GM21576 (cell line): Measurements from ENCODE around the gene CLDN18.

Experiments
- ATAC-seq: cut with Tn5 transposase; IDR thresholded peaks from one replicate; pipeline ENCODE4 v1.9.1; 2021; ENCODE audit warnings: mild to moderate bottlenecking, moderate library complexity; ENCODE audit not compliant: unreplicated experiment

CLDN18 gene

DNA sequence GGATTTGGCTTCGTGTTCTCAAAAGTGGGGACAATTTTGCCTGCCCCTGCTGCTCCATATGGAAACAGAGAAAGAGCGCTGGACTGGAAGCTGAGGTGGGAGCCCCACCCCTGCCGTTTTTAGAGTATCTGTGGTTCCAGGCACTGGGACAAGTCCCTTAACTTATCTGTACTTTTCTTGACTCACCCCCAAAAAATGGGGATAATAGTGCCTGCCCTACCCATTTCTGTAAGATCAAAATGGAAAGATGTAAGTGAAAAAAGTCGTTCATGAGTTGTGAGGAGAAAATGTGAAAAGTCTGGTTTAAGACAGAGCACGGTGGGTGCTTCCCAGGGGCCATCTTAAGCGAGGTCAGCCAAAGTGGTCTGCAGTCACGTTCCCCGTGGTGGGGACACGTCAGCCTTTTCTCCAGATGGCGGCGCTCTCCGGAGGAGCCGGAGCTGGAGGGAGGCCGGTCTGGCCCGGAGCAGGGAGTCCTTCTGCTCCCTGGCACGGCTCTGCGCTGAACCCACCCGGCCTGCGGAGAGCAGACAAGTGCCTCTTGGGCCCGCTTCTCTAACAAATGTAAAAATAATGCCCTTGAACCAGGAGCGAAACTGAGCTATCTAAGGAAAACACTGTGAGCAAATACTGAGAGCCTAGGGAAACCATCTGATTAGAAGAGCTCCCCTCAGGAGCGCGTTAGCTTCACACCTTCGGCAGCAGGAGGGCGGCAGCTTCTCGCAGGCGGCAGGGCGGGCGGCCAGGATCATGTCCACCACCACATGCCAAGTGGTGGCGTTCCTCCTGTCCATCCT is at the start of gene CLDN18:
TSS of gene CLDN18 (plus strand) at position 690 of the 797 bp plus-strand sequence. CDS start at position 751, 61 bp downstream.
- ATAC-seq = no peak

DNA sequence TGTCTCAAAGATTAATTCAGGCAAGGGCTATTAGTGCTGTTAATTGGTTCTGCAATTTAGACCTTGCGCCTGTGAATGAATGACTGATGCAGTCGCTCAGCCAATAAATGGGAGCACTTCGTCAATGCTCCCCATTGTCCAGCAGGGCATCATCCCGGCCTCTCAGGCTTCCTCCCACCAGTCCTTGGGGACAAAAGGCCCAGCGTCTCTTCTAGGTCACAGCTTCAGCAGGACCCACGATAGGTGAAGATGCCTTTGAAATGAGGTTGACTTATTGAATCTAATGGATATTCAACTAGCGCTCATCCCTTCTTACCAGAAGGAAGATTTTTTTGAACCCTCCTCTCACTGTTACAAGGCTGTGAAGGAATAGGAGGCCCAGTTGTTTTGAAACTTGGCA is 47.7 kb upstream of the CLDN18 start:
- ATAC-seq = no peak

DNA sequence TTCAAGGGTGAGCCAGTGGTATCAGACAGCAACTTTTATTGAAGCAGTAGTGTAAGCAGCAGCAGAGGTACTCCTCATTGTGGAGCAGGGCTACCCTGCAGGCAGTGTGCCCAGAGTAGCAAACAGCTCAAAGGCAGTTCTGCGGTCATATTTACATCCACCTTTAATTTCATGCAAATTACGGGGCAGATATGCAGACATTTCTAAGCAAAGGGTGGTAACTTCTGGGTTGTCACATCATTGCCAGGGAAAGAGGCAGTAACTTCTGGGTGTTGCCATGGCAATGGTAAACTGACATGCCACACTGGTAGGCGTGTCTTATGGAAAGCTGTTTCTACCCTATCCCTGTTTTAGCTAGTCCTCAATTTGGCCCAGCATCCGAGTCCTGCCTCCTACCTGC is 46.5 kb upstream of the CLDN18 start:
- ATAC-seq = no peak

DNA sequence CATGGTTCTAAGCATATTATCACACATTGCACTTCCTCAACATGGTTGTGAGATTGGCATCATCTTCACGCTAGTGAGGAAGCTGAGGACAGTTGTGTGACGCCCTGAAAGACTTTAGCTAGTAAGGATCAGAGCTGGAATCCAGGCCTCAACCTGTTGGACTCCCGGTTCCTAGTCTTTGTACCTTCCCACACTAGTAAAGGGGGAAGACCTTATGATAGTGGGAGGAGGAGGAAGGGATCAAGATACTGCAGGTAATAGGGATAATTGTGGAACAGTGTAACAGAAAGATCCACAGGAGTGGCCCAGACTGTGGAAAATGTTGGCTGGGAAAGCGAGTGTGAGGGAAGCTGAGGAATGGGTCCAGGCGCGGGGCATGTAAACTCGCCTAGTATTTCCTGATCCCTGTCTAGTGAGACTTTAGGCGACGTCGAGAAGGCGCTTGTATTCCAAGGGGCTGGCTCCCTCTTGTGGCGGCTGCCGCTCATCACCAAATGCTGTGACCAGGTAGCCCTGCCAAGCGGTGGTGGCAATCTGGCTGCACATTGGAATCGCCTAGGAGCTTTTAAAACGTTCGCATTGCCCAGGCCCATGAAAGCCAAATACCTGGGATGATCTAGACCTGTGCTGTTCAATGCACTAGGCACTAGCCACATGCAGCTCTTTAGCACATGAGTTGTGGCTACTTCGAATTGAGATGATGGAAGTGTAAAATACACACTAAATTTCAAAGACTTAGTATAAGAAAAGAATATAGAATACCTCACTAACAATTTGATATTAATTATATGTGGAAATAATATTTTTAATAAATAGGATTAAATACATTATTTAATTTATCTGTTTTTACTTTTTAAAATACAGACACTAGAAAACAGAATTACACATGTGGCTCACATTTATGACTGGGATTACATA is 38.8 kb upstream of the CLDN18 start:
- ATAC-seq = peak; percentile 78

DNA sequence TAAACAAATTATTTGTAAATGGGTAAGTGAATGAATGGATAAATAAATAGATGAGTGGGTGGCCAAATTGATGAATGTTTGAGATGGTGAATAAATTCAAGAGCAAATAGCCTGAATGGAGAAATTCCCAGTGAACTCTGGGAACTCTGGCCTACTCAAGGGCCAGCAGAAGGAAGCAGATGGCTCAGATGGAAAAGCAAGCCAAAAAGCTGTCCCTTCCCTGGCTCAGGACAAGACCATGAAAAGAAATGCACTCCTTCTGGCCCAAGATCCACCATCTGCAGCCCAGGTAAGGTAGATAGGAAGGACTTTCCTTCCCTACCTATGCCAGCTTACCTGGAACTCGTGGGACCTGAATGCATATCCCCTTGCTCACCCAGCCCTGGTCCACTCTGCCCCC is 37.6 kb upstream of the CLDN18 start:
- no peak for ATAC-seq

DNA sequence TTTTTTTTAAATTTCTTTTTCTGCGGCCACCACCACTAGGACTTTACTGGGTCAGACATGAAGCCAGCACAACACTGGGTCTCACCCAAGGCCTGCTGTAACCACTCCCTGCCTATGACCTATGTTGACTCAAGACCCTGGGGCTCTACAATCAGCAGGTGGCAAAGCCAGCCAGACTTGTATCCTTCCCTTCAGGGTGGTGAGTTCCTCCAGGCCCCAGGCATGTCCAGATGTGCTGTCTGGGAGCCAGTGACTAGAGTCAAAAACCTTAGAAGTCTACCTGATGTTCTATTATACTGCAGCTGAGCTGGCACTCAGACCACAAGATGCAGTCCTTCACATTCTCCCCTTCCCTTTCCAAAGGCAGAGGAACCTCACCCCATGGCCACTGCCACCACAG is 31.6 kb upstream of the CLDN18 start:
- ATAC-seq = no peak

DNA sequence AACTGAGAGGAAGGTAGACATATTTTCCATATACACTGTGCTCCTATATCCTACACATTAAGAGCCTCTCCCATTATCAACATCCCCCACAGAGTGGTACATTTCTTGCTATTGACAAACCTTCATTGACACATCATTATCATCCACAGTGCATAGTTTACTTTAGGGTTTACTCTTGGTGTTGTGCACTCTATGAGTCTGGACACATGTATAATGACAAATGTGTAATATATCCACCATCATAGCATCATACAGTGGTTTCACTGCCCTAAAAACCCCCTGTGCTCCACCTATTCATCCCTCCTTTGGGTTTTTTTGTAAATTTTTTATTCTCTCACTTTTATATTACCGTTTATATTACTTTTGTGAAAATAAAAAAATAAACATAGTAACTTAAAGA is 22.2 kb upstream of the CLDN18 start:
- ATAC-seq = no peak

DNA sequence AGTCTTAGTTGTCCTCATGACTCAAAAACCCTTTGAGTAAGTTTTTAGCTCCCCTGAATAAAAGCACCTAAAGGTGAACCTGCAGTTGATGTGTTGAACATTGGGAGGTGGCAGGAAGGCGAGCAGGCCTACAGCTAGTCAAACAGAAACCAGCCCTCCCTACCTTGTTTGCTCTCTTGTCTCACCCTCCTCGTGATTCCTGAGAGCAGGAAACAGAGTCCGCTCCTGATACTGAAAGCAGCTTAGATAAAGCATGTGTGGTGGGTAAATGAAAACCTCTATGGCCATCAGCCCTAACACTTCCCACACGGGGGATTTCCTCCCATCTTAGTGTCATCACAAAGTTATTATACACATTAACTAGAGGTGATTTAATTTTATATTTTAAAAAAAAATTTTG is 21.8 kb upstream of the CLDN18 start:
- ATAC-seq = peak; percentile 84

DNA sequence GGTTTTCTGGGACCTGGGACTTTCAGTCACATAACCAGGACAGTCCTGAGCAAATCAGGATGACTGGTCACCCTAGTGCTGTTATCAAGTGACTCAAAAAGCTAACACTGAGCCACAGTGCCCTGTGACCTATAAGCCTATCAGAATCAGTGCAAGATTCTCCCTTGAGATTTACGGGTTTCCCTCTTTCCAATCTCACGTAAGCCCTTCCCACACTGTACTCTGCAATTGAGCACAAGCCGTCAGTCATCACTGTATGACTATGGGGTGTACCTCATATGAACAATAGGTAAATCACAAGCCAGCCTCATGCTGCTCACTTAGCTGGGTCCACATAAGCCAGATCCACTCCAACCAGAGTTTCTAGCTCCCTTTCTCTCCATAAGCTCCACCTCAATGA is 21.0 kb upstream of the CLDN18 start:
- peak; percentile 57 for ATAC-seq

DNA sequence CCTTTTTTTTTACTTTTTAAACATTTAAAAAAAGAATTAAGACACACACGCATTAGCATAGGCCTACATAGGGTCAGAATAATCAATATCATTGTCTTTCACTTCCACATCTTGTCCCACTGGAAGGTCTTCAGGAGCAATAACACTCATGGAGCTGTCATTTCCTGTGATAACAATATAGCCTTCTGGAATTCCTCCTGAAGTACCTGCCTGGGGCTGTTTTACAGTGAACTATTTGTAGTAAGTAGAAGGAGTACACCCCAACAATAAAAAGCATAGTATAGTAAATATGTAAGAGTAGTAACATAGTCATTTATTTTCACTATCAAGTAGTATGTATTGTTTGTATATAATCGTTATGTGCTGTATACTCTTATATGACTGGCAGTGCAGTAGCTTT is 19.5 kb upstream of the CLDN18 start:
- no peak for ATAC-seq

DNA sequence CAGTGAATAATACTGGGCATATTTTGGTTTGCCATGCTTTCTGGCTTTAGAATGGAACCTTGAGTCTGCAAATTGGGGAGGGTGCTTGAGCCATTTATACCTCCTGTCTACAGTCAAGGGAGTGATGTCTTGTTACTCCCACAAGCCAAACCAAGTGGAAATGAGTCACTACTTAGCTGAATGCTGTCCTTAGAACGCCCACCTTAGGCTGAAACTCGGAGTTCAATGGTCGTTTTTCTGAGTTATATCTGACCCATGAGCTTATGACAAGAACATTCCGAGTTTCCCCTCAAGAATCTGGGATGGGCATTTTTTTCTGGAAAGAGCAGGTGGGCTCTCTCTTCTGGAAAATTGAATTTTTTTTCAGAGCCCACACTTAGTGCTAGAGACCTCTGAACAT is 17.4 kb upstream of the CLDN18 start:
- no peak for ATAC-seq

DNA sequence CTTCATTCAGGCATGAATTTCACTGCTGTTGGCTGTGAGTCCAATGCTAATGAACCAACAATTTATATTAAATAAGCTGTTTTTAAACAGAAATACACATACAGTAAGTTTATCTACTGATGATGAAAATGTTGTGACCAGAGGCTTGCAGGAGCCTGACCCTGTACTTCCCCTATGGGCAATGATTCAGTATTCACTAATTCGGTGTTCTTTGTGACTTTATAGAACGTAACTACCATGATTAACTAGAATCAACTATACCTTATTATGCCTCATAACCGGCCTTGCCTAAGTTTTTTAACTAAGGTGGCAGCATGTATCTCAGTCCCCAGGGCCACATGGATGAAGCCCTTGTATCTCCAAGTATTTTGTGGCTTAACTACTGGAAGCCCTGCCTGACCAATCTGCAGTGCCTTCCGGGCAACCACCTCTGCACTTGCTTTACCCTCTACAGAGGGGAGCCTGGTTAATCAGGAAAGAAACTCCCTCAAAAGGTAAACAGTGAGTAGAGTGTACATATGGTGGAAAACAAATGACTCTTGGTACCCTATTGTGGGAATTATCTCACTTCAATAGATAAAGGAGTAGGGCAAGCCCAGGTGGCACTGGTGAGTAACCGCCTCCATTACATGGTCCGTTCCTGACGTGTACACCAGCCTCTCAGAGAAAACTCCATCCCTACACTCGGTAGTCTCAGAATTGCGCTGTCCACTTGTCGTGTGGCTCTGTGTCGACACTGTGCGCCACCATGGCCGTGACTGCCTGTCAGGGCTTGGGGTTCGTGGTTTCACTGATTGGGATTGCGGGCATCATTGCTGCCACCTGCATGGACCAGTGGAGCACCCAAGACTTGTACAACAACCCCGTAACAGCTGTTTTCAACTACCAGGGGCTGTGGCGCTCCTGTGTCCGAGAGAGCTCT is 11.6 kb upstream of the CLDN18 start:
- ATAC-seq = no peak

DNA sequence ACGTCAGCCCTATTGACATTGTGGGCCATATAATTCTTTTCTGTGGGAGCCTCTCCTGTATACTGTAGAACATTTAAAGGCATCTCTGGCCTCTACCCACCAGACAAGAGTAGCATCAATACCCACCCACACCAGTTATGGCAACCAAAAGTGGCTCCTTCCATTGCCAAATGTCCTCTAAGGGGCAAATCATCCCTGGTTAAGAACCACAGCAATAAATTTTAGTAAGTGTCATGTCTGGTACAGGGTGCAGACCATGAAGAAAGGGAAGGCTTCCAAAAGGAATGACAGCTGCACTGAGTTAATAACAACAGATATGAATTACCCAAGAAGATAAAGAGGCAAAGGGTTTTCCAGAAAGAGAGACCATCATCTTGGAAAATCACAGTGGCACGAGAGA is 6.9 kb upstream of the CLDN18 start:
- ATAC-seq = no peak

DNA sequence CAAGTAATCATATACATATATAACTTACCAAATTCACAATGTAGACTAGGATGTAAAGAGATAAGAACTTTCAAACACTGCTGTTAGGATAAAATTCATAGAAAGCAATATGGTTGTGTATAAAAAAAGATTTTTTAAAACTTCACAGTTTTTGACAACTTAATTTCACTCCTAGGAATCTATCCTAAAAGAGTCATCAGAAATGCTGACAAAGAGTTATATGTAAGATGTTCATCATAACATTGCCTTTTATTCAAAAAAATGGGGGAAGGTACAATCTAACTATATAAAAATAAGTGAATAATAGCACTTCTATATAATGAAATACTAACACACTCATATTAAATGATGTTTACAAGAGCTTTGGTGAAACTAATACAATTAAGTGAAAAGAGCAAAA is 4.3 kb upstream of the CLDN18 start:
- ATAC-seq = no peak

DNA sequence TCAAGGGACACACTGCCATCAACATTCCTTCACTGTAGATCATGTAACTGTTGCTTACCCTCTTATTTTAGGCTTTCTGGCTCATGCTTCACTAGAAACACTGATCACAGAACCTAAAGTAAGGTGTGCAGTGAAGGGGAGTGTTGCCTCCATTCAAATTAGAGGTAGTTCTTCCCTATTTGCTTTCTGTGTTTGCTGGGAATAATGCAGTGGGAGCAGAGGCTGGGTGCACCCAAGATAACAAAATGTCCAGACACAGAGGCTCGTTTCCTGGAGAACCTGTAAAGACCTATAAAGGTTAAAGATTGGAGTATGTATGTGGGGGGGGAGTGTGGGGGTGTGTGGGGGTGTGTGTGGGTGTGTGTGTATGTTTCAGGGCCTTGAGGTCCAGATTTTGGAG is 2.1 kb upstream of the CLDN18 start:
- ATAC-seq = no peak

DNA sequence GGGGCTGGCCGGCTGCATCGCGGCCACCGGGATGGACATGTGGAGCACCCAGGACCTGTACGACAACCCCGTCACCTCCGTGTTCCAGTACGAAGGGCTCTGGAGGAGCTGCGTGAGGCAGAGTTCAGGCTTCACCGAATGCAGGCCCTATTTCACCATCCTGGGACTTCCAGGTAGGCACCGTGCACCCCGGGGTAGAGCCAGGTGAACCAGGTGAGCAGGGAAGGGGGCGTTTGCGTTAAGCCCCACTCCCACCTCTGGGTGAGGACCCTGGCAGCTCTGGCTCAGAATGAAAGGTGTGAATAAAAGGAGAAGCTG is 267 bp downstream of the CLDN18 start:
- ATAC-seq = no peak

DNA sequence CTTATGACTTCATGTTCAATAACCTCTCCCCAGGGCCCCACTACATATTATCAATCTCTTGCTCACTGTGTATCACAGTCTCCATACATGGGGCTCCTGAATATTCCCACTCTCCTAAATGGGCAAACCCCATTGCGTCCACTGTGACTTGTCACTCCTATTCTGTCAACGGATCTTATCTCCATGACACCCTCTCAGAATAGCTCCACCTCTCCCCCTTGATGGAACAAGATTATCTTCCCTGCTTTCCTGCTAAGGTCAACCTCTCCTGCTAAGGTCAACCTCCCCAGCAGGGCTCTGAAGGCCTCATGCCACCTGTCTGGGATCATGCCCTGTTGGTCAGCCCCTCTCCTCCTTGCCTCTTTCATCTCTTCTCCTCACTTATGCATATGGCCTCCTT is 1.8 kb downstream of the CLDN18 start:
- ATAC-seq = no peak

DNA sequence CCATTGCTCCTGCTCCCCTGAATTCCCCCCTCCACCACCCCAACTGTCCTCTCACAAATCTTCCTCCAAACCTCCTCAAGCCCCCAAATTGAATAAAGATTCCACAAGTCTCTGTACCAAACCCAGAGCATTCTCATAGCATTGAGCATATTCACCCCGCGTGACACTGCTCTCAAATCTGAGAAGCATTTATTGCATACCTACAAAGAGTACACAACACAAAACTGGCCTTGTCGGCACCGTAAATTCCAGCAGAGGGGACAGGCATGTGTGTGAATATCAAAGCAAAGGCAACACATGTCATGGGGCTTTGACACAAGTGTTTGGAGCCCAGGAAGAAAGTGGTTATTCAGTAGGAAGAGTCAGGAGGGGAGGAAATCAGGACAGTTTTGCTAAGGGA is 2.6 kb downstream of the CLDN18 start:
- ATAC-seq = no peak

DNA sequence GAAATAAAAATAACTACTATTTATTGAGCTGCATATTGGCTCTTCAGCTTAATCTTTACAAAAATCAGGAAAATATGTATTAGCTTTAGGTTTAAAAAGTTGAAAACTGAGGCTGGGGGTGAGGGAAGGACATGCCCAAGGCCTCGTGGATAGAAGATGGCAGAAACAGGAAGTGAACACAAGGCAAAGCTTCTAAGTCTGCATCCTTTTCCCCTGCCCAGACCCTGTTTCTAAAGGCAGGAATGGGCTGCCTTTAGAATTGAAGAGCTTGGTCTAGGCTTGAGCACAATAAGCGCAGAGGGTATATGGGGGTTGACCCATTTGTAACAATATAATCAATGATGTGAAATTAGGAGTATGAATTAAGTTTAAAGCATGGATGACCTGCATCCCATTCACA is 6.1 kb downstream of the CLDN18 start:
- ATAC-seq = no peak

DNA sequence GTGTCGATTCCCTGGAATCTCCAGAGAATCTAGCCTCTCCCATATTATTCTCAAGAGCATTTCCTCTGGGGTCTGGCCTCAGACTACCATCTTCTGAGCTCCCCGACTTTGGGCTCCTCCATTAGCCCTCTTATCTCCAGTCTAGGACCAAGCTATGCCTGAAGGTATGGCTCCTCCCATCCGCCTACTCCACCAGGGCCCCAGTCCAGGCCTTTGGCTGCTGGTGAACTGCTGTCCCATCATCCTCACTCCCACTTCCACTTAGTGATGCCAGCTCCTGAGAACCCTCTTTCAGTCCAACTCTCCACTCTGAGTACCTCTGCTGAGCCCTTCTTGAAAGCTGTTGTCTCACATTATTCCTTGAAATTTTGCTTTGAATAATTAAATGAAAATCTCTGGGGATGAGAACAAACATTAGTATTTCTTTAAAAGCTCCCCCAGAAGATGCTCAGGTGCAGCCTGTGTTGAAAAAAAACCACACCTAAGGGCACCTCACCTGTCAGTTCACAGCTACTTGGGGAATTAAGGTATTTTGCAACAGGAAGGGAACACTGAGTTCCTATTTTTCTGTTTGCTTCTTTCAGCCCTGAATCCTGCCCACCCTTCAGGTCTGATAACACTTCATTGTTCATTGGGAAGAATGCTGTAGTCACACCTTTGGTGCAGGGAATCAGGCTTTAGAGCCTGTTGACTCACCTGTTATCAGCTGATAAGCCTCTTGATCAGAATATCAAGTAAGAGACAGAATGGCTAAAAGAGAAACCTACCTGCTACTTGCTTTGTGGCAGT is 9.5 kb downstream of the CLDN18 start:
- no peak for ATAC-seq
